Measurements from ENCODE around the gene TBC1D10A.

The TBC1D10A gene

DNA sequence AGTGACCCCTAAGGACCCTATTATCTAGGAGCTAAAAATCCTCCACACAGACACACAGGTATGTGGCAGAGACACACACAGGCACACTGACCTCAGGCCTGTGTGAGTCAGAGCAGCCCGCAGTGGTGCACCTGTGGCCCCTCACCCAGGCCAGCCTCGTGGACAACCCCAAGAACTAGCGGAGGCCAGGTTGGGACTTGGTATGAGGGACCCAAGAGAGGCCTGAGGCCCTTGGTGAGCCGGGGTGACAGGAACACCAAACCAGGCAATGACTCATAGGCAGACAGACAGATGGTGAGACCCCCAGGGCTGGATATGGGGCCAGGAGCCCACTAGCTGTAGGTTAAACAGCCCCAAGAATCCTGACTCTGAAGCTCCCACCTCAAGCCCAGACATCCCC is 43.4 kb downstream of the TBC1D10A start:
- Histone ChIP-seq H3K27me3 (ENCODE audit: insufficient read depth, poor library complexity, severe bottlenecking) (no peaks in the 10 kb centered on the region), H3K4me3 (replicated peaks; ENCODE audit: insufficient read depth, low read length) (no peak overlapping the region), H3K27ac (replicated peaks) (no peak overlapping the region)
- no peak for TF ChIP-seq SPI1 (IDR thresholded peaks at IDR 0.05; ENCODE audit: borderline replicate concordance, low read depth)
- TF ChIP-seq, protein P1, sequence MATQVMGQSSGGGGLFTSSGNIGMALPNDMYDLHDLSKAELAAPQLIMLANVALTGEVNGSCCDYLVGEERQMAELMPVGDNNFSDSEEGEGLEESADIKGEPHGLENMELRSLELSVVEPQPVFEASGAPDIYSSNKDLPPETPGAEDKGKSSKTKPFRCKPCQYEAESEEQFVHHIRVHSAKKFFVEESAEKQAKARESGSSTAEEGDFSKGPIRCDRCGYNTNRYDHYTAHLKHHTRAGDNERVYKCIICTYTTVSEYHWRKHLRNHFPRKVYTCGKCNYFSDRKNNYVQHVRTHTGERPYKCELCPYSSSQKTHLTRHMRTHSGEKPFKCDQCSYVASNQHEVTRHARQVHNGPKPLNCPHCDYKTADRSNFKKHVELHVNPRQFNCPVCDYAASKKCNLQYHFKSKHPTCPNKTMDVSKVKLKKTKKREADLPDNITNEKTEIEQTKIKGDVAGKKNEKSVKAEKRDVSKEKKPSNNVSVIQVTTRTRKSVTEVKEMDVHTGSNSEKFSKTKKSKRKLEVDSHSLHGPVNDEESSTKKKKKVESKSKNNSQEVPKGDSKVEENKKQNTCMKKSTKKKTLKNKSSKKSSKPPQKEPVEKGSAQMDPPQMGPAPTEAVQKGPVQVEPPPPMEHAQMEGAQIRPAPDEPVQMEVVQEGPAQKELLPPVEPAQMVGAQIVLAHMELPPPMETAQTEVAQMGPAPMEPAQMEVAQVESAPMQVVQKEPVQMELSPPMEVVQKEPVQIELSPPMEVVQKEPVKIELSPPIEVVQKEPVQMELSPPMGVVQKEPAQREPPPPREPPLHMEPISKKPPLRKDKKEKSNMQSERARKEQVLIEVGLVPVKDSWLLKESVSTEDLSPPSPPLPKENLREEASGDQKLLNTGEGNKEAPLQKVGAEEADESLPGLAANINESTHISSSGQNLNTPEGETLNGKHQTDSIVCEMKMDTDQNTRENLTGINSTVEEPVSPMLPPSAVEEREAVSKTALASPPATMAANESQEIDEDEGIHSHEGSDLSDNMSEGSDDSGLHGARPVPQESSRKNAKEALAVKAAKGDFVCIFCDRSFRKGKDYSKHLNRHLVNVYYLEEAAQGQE (IDR thresholded peaks at IDR 0.05; ENCODE audit: insufficient replicate concordance, low read depth): no peak
- no peak for DNase-seq (ENCODE audit: low read depth in 1 of 2, low spot score in 1 of 2)

DNA sequence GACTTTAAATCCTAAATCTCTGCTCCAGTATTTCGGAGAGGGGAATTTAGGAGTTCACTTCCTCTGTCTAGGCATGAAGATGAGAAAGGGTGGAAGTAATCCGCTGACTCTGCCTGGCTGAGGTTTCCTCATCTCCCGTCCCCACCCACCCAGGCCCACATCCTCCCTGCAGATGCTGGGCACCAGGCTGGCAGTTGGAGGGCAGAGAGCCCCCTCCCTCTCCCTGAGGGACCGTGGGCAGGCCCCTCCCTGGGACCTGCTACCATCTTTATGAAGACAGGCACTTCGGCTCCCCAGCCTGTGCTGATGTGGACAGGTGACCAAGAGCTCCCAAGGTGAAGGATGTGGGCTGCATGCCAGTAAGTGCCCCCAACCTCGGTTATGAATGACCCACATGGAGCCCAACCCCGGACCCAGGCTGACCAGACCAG is 44.1 kb downstream of the TBC1D10A start:
- Histone ChIP-seq H3K4me3 (replicated peaks; ENCODE audit: insufficient read depth, low read length) (no peak overlapping the region), H3K27ac (replicated peaks) (no peak overlapping the region), H3K27me3 (ENCODE audit: insufficient read depth, poor library complexity, severe bottlenecking) (no peaks in the 10 kb centered on the region)
- peak in 1 of 2 experiments; percentile 48 for DNase-seq (ENCODE audit: low read depth in 1 of 2, low spot score in 1 of 2)
- TF ChIP-seq SPI1 (IDR thresholded peaks at IDR 0.05; ENCODE audit: borderline replicate concordance, low read depth) (peak; percentile 52), GABPA (IDR thresholded peaks at IDR 0.05; ENCODE audit: low read depth) (no peak)

DNA sequence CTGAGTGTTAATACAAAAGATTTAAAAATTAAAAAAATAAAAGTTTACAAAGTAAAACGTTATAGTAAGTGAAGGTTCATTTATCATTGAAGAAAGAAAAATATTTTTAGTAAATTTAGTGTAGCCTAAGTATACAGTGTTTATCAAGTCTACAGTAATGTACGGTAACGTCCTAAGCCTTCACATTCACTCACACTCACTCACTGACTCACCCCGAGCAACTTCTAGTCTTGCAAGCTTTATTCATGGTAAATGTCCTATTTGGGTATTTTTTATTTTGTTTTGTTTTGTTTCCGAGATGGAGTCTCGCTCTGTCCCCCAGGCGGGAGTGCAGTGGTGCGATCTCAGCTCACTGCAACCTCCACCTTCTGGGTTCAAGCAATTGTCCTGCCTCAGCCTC is 46.2 kb downstream of the TBC1D10A start:
- Histone ChIP-seq H3K4me3 (replicated peaks; ENCODE audit: insufficient read depth, low read length) (no peak overlapping the region), H3K27me3 (ENCODE audit: insufficient read depth, poor library complexity, severe bottlenecking) (no peaks in the 10 kb centered on the region), H3K27ac (replicated peaks) (no peak overlapping the region)
- TF ChIP-seq, protein P2, sequence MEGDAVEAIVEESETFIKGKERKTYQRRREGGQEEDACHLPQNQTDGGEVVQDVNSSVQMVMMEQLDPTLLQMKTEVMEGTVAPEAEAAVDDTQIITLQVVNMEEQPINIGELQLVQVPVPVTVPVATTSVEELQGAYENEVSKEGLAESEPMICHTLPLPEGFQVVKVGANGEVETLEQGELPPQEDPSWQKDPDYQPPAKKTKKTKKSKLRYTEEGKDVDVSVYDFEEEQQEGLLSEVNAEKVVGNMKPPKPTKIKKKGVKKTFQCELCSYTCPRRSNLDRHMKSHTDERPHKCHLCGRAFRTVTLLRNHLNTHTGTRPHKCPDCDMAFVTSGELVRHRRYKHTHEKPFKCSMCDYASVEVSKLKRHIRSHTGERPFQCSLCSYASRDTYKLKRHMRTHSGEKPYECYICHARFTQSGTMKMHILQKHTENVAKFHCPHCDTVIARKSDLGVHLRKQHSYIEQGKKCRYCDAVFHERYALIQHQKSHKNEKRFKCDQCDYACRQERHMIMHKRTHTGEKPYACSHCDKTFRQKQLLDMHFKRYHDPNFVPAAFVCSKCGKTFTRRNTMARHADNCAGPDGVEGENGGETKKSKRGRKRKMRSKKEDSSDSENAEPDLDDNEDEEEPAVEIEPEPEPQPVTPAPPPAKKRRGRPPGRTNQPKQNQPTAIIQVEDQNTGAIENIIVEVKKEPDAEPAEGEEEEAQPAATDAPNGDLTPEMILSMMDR (IDR thresholded peaks at IDR 0.05; ENCODE audit: insufficient read depth, low read length): no peak
- TF ChIP-seq, protein P1 (IDR thresholded peaks at IDR 0.05; ENCODE audit: insufficient replicate concordance, low read depth): no peak
- TF ChIP-seq POLR2AphosphoS5 (IDR thresholded peaks at IDR 0.05; ENCODE audit: low read depth) (no peak), SPI1 (IDR thresholded peaks at IDR 0.05; ENCODE audit: borderline replicate concordance, low read depth) (no peak), GABPA (IDR thresholded peaks at IDR 0.05; ENCODE audit: low read depth) (no peak)
- DNase-seq (ENCODE audit: low read depth in 1 of 2, low spot score in 1 of 2): no peak

DNA sequence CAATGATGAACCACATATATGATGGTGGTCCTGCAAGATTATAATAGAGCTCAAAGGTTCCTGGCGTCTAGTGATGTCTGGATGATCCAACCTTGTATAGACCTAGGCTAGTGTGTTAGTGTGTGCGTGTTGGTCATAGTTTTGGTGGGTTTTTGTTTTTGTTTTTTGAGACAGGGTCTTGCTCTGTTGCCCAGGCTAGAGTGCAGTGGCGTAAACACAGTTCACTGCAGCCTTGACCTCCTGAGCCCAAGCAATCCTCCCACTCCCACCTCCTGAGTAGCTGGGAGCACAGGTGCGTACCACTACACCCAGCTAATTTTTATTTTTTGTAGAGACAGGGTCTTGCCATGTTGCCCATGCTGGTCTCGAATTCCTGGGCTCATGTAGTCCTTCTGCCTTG is 46.8 kb downstream of the TBC1D10A start:
- no peaks in the 10 kb centered on the region for H3K27me3 ChIP-seq (ENCODE audit: insufficient read depth, poor library complexity, severe bottlenecking)
- DNase-seq (ENCODE audit: low read depth in 1 of 2, low spot score in 1 of 2): no peak
- no peak overlapping the region for H3K27ac ChIP-seq (replicated peaks)
- TF ChIP-seq, protein P2 (IDR thresholded peaks at IDR 0.05; ENCODE audit: insufficient read depth, low read length): no peak
- TF ChIP-seq, protein P1 (IDR thresholded peaks at IDR 0.05; ENCODE audit: insufficient replicate concordance, low read depth): no peak
- TF ChIP-seq SPI1 (IDR thresholded peaks at IDR 0.05; ENCODE audit: borderline replicate concordance, low read depth) (no peak), POLR2AphosphoS5 (IDR thresholded peaks at IDR 0.05; ENCODE audit: low read depth) (no peak)
- no peak overlapping the region for H3K4me3 ChIP-seq (replicated peaks; ENCODE audit: insufficient read depth, low read length)
